ENCODE results near the gene UNC5C.

The UNC5C gene

GRCh38 chr4:95381843-95382580 lies 166.8 kb downstream of the UNC5C start:
- TF ChIP-seq CTCF (conservative IDR thresholded peaks at IDR 0.05; ENCODE audit: low read depth, low read length): no peak
- Histone ChIP-seq H3K4me2 (no peak overlapping the region), H3K36me3 (ENCODE audit: insufficient read depth) (no peaks in the 10 kb centered on the region), H3K27me3 (ENCODE audit: insufficient read depth, low read depth) (no peaks in the 10 kb centered on the region), H4K20me1 (ENCODE audit: insufficient read depth) (no peaks in the 10 kb centered on the region), H3K4me1 (ENCODE audit: low read depth, poor library complexity, severe bottlenecking) (no peaks in the 10 kb centered on the region), H3K27ac (no peak overlapping the region), H2AFZ (ENCODE audit: low read depth) (no peak overlapping the region), H3K4me3 (IDR thresholded peaks at IDR 0.05; ENCODE audit: insufficient read depth, low read depth, low read length) (no peak overlapping the region), H3K79me2 (ENCODE audit: insufficient read depth, low read depth) (no peaks in the 10 kb centered on the region), H3K9ac (no peak overlapping the region)

GRCh38 chr4:95379633-95380032 lies 169.1 kb downstream of the UNC5C start:
- no peaks in the 10 kb centered on the region for H3K36me3 ChIP-seq (ENCODE audit: insufficient read depth)
- no peaks in the 10 kb centered on the region for H3K4me1 ChIP-seq (ENCODE audit: low read depth, poor library complexity, severe bottlenecking)
- H3K4me3 ChIP-seq (IDR thresholded peaks at IDR 0.05; ENCODE audit: insufficient read depth, low read depth, low read length): no peak overlapping the region
- H3K4me2 ChIP-seq: no peak overlapping the region
- no peak overlapping the region for H3K27ac ChIP-seq
- no peaks in the 10 kb centered on the region for H3K27me3 ChIP-seq (ENCODE audit: insufficient read depth, low read depth)
- TF ChIP-seq CTCF (conservative IDR thresholded peaks at IDR 0.05; ENCODE audit: low read depth, low read length): no peak
- H2AFZ ChIP-seq (ENCODE audit: low read depth): no peak overlapping the region
- H4K20me1 ChIP-seq (ENCODE audit: insufficient read depth): no peaks in the 10 kb centered on the region
- no peaks in the 10 kb centered on the region for H3K79me2 ChIP-seq (ENCODE audit: insufficient read depth, low read depth)
- H3K9ac ChIP-seq: no peak overlapping the region

- Histone ChIP-seq H3K4me2 (no peak overlapping the region), H3K4me1 (ENCODE audit: low read depth, poor library complexity, severe bottlenecking) (no peaks in the 10 kb centered on the region), H3K4me3 (IDR thresholded peaks at IDR 0.05; ENCODE audit: insufficient read depth, low read depth, low read length) (no peak overlapping the region), H4K20me1 (ENCODE audit: insufficient read depth) (no peaks in the 10 kb centered on the region), H3K9ac (no peak overlapping the region), H2AFZ (ENCODE audit: low read depth) (no peak overlapping the region), H3K36me3 (ENCODE audit: insufficient read depth) (no peaks in the 10 kb centered on the region), H3K79me2 (ENCODE audit: insufficient read depth, low read depth) (no peaks in the 10 kb centered on the region), H3K27ac (no peak overlapping the region), H3K27me3 (ENCODE audit: insufficient read depth, low read depth) (no peaks in the 10 kb centered on the region)
- no peak for TF ChIP-seq CTCF (conservative IDR thresholded peaks at IDR 0.05; ENCODE audit: low read depth, low read length)
Observed at GRCh38 chr4:95377366-95377900, 171.3 kb downstream of the UNC5C start.

GRCh38 chr4:95371476-95372224 lies 177.1 kb downstream of the UNC5C start:
- Histone ChIP-seq H2AFZ (ENCODE audit: low read depth) (no peak overlapping the region), H3K27ac (no peak overlapping the region), H3K4me2 (no peak overlapping the region), H3K79me2 (ENCODE audit: insufficient read depth, low read depth) (no peaks in the 10 kb centered on the region), H3K9ac (no peak overlapping the region), H3K4me3 (IDR thresholded peaks at IDR 0.05; ENCODE audit: insufficient read depth, low read depth, low read length) (no peak overlapping the region), H3K27me3 (ENCODE audit: insufficient read depth, low read depth) (no peaks in the 10 kb centered on the region), H3K4me1 (ENCODE audit: low read depth, poor library complexity, severe bottlenecking) (no peaks in the 10 kb centered on the region), H3K36me3 (ENCODE audit: insufficient read depth) (no peaks in the 10 kb centered on the region), H4K20me1 (ENCODE audit: insufficient read depth) (no peaks in the 10 kb centered on the region)
- TF ChIP-seq CTCF (conservative IDR thresholded peaks at IDR 0.05; ENCODE audit: low read depth, low read length): no peak
